HEK293 (cell line): ENCODE measurements around the gene PLCL1.

Experiments
- CTCF ChIA-PET: fragments of 350-600 bp; formaldehyde crosslinking; extraction: SDS; loops from one replicate; lab custom pipeline; 2021; ENCODE audit warnings: antibody characterized with exemption; lab: Yijun Ruan, JAX
- POLR2A ChIA-PET: fragments of 300-600 bp; formaldehyde crosslinking; extraction: SDS; loops from one replicate; lab custom pipeline; 2020; ENCODE audit warnings: antibody characterized with exemption, inconsistent platforms; lab: Yijun Ruan, JAX
- H3K27ac ChIP-seq: fragments of 200-500 bp; sonication (Bioruptor generic); 2 replicates; pipeline ENCODE4 v1.5.1; 2014; ENCODE audit warnings: low read depth, low read length, control low read depth, inconsistent platforms; ENCODE audit errors: extremely low read depth
- H3K36me3 ChIP-seq, 2 experiments: fragments of 200-500 bp in 1 of 2; sonication (Bioruptor generic) in 1 of 2; 1 replicate in 1 of 2; 2 replicates in 1 of 2; pipeline ENCODE4 v1.5.1; 2014 to 2017; ENCODE audit warnings: inconsistent platforms in 2 of 2, low read length in 2 of 2; ENCODE audit not compliant: control insufficient read depth in 2 of 2, insufficient read depth in 1 of 2
- H3K4me1 ChIP-seq: fragments of 200-500 bp; sonication (Bioruptor generic); 2 replicates; pipeline ENCODE4 v1.5.1; 2014; ENCODE audit warnings: mild to moderate bottlenecking, low read length, inconsistent platforms; ENCODE audit not compliant: control insufficient read depth, insufficient read depth
- H3K4me3 ChIP-seq: 2 replicates; pipeline ENCODE4 v1.5.1; 2011; ENCODE audit warnings: low read depth, mild to moderate bottlenecking, control low read depth, low read length, moderate library complexity
- H3K9me3 ChIP-seq: fragments of 200-500 bp; sonication (Bioruptor generic); 2 replicates; pipeline ENCODE4 v1.5.1; 2014; ENCODE audit warnings: low read depth, low read length, inconsistent platforms; ENCODE audit not compliant: control insufficient read depth, insufficient read depth
- BCL11A ChIP-seq: fragments of 450-650 bp; formaldehyde crosslinking; IDR thresholded peaks from 2 replicates; pipeline ENCODE4 v1.5.1; 2016; ENCODE audit warnings: low read depth, missing biosample characterization, missing genetic modification characterization
- PRDM4 ChIP-seq: fragments of 450-650 bp; formaldehyde crosslinking; IDR thresholded peaks from 2 replicates; pipeline ENCODE4 v1.5.1; 2017; ENCODE audit warnings: missing biosample characterization, missing genetic modification characterization
- RBAK ChIP-seq: fragments of 450-650 bp; formaldehyde crosslinking; IDR thresholded peaks from 2 replicates; pipeline ENCODE4 v1.5.1; 2016; ENCODE audit warnings: missing biosample characterization, missing genetic modification characterization
- TSHZ1 ChIP-seq: fragments of 450-650 bp; formaldehyde crosslinking; IDR thresholded peaks from 2 replicates; pipeline ENCODE4 v1.5.1; 2016; ENCODE audit warnings: missing biosample characterization, missing genetic modification characterization, borderline replicate concordance
- YY1 ChIP-seq: fragments of 450-650 bp; formaldehyde crosslinking; IDR thresholded peaks from 2 replicates; pipeline ENCODE4 v1.5.1; 2018; ENCODE audit warnings: missing biosample characterization, missing genetic modification characterization
- ZBTB17 ChIP-seq: fragments of 450-650 bp; formaldehyde crosslinking; IDR thresholded peaks from 2 replicates; pipeline ENCODE4 v1.5.1; 2016; ENCODE audit warnings: missing biosample characterization, missing genetic modification characterization
- ZFP41 ChIP-seq: fragments of 450-650 bp; formaldehyde crosslinking; IDR thresholded peaks from 2 replicates; pipeline ENCODE4 v1.5.1; 2016; ENCODE audit warnings: missing biosample characterization, missing genetic modification characterization, borderline replicate concordance
- ZNF18 ChIP-seq: fragments of 450-650 bp; formaldehyde crosslinking; IDR thresholded peaks from 2 replicates; pipeline ENCODE4 v1.5.1; 2016; ENCODE audit warnings: missing biosample characterization, missing genetic modification characterization
- ZNF404 ChIP-seq: fragments of 450-650 bp; formaldehyde crosslinking; IDR thresholded peaks from 2 replicates; pipeline ENCODE4 v1.5.1; 2017; ENCODE audit warnings: missing biosample characterization, missing genetic modification characterization
- ZNF626 ChIP-seq: fragments of 450-650 bp; sonication (Bioruptor Pico); formaldehyde crosslinking; IDR thresholded peaks from 2 replicates; pipeline ENCODE4 v1.5.1; 2018; ENCODE audit warnings: missing biosample characterization, missing genetic modification characterization, inconsistent platforms
- ZNF692 ChIP-seq: fragments of 450-650 bp; formaldehyde crosslinking; IDR thresholded peaks from 2 replicates; pipeline ENCODE4 v1.5.1; 2016; ENCODE audit warnings: missing biosample characterization, missing genetic modification characterization
- ZNF768 ChIP-seq: fragments of 450-650 bp; formaldehyde crosslinking; IDR thresholded peaks from 2 replicates; pipeline ENCODE4 v1.5.1; 2018; ENCODE audit warnings: missing biosample characterization, mild to moderate bottlenecking, missing genetic modification characterization
- ZNF785 ChIP-seq: fragments of 450-650 bp; formaldehyde crosslinking; IDR thresholded peaks from 2 replicates; pipeline ENCODE4 v1.5.1; 2016; ENCODE audit warnings: missing biosample characterization, missing genetic modification characterization
- TF ChIP-seq, protein P1 (sequence below): fragments of 450-650 bp; formaldehyde crosslinking; IDR thresholded peaks from 2 replicates; pipeline ENCODE4 v1.5.1; 2016; ENCODE audit warnings: missing biosample characterization, missing genetic modification characterization, borderline replicate concordance
- TF ChIP-seq, protein P2 (sequence below): fragments of 450-650 bp; formaldehyde crosslinking; IDR thresholded peaks from 2 replicates; pipeline ENCODE4 v1.5.1; 2016; ENCODE audit warnings: missing biosample characterization, missing genetic modification characterization
- TF ChIP-seq, protein P3 (sequence below): fragments of 450-650 bp; IDR thresholded peaks from 2 replicates; pipeline ENCODE4 v1.5.1; 2018; ENCODE audit warnings: missing biosample characterization, mild to moderate bottlenecking, missing genetic modification characterization

PLCL1 gene

GRCh38 chr2:197914778-197915177 is 110.4 kb downstream of the PLCL1 start (continued):
- TF ChIP-seq, protein P1, sequence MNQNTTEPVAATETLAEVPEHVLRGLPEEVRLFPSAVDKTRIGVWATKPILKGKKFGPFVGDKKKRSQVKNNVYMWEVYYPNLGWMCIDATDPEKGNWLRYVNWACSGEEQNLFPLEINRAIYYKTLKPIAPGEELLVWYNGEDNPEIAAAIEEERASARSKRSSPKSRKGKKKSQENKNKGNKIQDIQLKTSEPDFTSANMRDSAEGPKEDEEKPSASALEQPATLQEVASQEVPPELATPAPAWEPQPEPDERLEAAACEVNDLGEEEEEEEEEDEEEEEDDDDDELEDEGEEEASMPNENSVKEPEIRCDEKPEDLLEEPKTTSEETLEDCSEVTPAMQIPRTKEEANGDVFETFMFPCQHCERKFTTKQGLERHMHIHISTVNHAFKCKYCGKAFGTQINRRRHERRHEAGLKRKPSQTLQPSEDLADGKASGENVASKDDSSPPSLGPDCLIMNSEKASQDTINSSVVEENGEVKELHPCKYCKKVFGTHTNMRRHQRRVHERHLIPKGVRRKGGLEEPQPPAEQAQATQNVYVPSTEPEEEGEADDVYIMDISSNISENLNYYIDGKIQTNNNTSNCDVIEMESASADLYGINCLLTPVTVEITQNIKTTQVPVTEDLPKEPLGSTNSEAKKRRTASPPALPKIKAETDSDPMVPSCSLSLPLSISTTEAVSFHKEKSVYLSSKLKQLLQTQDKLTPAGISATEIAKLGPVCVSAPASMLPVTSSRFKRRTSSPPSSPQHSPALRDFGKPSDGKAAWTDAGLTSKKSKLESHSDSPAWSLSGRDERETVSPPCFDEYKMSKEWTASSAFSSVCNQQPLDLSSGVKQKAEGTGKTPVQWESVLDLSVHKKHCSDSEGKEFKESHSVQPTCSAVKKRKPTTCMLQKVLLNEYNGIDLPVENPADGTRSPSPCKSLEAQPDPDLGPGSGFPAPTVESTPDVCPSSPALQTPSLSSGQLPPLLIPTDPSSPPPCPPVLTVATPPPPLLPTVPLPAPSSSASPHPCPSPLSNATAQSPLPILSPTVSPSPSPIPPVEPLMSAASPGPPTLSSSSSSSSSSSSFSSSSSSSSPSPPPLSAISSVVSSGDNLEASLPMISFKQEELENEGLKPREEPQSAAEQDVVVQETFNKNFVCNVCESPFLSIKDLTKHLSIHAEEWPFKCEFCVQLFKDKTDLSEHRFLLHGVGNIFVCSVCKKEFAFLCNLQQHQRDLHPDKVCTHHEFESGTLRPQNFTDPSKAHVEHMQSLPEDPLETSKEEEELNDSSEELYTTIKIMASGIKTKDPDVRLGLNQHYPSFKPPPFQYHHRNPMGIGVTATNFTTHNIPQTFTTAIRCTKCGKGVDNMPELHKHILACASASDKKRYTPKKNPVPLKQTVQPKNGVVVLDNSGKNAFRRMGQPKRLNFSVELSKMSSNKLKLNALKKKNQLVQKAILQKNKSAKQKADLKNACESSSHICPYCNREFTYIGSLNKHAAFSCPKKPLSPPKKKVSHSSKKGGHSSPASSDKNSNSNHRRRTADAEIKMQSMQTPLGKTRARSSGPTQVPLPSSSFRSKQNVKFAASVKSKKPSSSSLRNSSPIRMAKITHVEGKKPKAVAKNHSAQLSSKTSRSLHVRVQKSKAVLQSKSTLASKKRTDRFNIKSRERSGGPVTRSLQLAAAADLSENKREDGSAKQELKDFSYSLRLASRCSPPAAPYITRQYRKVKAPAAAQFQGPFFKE (tag by site-specific recombination), result no peak
- TF ChIP-seq RBAK, result no peak
- no peak for TF ChIP-seq ZBTB17 (tag by site-specific recombination)
- TF ChIP-seq ZNF626 (tag by site-specific recombination), result no peak
- TF ChIP-seq ZFP41 (tag by site-specific recombination), result no peak
- TF ChIP-seq YY1 (tag by site-specific recombination), result no peak

GRCh38 chr2:197915548-197916265 is 111.3 kb downstream of the PLCL1 start:
- Histone ChIP-seq H3K36me3 (no peaks in the 10 kb centered on the region), H3K4me3 (no peak overlapping the region), H3K4me1 (no peaks in the 10 kb centered on the region), H3K27ac (no peak overlapping the region), H3K9me3 (no peaks in the 10 kb centered on the region)
- ChIA-PET POLR2A (no interaction called here), CTCF (interaction anchor here (1.1 kb wide), 1 partner anchor 103 kb away, joined by 3 read pairs; no protein-coding TSS in a partner anchor)
- TF ChIP-seq PRDM4 (tag by site-specific recombination) (no peak), ZNF768 (no peak), ZNF692 (tag by site-specific recombination) (no peak), TSHZ1 (no peak), BCL11A (tag by site-specific recombination) (no peak), ZNF404 (tag by site-specific recombination) (no peak), ZNF785 (tag by site-specific recombination) (no peak), ZNF18 (tag by site-specific recombination) (no peak)
- TF ChIP-seq, protein P2, sequence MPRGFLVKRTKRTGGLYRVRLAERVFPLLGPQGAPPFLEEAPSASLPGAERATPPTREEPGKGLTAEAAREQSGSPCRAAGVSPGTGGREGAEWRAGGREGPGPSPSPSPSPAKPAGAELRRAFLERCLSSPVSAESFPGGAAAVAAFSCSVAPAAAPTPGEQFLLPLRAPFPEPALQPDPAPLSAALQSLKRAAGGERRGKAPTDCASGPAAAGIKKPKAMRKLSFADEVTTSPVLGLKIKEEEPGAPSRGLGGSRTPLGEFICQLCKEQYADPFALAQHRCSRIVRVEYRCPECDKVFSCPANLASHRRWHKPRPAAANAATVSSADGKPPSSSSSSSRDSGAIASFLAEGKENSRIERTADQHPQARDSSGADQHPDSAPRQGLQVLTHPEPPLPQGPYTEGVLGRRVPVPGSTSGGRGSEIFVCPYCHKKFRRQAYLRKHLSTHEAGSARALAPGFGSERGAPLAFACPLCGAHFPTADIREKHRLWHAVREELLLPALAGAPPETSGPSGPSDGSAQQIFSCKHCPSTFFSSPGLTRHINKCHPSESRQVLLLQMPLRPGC, result no peak
- TF ChIP-seq, protein P3, sequence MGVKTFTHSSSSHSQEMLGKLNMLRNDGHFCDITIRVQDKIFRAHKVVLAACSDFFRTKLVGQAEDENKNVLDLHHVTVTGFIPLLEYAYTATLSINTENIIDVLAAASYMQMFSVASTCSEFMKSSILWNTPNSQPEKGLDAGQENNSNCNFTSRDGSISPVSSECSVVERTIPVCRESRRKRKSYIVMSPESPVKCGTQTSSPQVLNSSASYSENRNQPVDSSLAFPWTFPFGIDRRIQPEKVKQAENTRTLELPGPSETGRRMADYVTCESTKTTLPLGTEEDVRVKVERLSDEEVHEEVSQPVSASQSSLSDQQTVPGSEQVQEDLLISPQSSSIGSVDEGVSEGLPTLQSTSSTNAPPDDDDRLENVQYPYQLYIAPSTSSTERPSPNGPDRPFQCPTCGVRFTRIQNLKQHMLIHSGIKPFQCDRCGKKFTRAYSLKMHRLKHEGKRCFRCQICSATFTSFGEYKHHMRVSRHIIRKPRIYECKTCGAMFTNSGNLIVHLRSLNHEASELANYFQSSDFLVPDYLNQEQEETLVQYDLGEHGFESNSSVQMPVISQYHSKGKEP (tag by site-specific recombination), result no peak
